CD4-positive, alpha-beta T cell treated with Interleukin-12 subunit alpha and Interleukin-12 subunit beta, for 1 hour (primary cell): ENCODE results near the gene BARHL2.

Source experiments
- DNase-seq: peaks from one replicate; pipeline ENCODE4 v3.0.0-alpha.2; 2020

The BARHL2 gene

DNA sequence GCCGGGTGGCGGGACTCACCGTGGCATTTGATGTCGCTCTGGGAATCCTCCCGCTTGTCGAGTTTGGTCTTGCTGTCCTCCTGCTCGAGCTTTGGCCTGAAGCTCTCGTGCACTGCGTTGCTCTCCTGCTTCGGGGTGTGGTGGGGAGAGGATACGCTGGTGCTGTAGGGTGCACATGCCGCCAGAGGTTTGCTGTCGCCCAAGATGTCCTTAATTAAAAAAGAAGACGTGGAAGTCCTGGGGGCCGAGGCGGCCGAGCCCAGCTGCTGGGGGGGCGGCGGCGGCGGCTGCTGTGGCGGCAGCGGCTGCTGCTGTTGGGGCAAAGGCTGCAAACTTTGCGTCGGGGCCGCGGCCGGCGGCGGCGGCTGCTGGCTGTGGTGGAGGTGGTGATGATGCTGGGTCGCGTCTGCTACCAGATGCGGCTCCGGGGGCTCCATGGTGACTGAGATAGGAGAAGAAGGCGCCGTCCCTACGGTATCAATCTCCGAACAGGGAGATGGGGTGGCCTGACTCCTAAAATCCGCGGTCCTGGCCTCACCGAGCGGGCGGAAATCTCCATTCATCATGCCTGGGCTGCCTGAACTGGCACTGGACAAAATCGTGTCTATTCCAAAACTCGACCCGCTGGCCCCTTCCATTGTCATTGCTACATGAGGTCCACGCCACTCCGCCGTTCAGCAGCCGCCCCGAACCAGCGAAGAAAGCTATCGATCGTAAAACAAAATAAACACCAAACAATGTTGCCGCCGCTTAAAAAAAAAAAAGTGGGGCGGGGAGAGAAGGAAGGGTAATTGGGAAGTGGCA is at the start of gene BARHL2:
Gene BARHL2 (minus strand): TSS at position 751 of the 804 bp plus-strand sequence. CDS start 107 bp downstream, at position 644.
- no peak for DNase-seq

DNA sequence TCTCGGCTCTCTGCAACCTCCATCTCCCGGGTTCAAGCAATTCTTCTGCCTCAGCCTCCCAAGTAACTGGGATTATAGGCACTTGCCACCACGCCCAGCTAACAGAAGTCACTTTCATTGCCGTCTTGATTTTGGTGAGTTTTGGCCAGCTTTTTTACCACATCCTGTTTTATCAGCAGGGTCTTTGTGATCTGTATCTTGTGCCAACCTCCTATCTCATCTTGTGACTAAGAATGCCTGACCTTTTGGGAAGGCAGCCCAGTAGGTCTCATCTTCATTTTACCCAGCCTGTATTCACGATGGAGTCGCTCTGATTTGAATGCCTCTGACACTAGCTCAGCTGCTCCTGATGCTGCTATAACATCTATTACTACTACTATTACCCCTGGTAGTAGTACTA is 46.8 kb upstream of the BARHL2 start:
- DNase-seq: no peak

DNA sequence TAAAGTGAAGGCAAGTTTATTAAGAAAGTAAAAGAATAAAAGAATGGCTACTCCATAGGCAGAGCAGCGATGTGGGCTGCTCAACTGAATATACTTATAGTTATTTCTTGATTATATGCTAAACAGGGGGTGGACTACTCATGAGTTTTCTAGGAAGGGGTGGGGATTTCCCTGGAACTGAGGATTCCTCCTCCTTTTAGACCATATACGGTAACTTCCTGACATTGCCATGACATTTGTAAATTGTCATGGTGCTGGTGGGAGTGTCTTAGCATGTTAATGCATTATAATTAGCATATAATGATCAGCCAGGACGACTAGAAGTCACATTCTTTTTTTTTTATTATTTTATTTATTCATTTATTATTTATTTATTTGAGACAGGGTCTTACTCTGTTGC is 46.4 kb upstream of the BARHL2 start:
- no peak for DNase-seq

DNA sequence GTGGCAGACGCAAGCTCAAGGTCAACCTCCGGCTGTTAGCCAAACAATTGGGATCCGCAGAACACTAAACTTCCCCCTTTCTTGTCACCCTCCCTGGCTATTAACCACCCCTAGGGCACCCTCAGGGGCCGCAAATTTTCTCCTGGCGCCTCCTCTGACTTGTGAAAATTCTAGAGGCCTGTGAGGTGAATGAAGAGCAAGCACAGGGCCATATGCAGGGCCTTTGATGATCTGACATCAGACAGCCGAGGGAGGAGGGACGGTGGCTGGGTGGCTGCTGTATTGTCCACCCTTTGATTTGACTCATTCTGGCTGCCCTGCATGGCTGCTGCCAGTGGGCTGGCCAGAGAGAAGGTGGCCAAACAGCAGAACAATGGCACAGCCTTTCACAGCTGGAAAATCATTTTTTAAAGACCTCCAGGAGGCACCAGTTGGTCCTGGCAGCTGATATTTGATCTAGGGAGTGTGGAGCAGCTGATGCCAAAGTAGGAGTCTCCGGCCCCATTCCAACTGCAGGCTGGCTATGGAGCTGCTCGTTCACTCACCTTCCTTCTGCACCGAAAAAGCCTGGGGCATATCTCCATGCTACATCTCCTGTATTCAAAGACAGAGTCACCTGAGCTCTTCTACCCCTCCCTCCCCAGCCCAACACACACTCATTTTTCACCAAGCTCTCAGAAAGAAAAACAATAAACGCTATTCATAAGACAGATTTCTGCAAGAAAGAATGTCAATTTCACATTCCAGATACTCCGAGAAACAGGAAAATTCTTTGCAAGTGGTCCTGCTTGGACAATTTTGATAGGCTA is 44.9 kb upstream of the BARHL2 start:
- DNase-seq: no peak

DNA sequence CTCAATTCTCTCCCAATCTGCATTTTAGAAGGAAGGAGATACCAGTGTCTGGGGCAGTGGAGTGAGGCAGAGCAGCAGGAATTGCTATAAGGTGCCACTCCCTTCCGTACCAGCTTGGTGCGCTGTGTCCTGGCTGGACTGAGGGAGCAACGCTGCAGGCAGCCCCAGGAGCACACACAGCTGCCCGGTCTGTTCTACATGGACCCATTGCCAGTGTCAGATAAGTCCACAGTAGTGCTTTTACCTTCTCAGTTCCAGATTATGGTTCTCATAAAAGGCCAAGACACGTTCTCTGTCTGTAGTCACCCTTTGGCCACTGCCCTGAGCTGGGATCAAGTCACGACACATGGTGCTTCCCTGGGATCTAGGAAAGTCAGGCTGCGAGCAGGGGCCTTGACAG is 44.1 kb upstream of the BARHL2 start:
- DNase-seq: no peak

DNA sequence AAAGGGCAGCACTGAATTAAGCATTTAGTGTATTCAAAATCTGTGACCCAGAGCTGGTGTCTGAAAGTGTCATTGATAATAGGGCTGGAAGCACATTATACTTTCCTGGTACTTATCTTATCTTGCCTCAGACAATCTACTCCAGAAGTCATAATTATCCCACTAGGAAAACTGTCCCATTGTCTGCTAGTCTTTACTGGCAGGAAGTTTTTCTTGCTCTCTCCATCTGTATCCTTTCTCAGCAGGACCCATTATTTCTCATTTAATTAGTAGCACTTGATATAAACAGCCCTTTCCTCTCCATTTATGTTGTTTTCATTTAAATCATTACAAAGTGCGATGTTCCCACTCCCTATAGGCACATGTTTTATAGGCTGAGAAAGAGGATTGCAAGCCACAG is 36.5 kb upstream of the BARHL2 start:
- DNase-seq: no peak

DNA sequence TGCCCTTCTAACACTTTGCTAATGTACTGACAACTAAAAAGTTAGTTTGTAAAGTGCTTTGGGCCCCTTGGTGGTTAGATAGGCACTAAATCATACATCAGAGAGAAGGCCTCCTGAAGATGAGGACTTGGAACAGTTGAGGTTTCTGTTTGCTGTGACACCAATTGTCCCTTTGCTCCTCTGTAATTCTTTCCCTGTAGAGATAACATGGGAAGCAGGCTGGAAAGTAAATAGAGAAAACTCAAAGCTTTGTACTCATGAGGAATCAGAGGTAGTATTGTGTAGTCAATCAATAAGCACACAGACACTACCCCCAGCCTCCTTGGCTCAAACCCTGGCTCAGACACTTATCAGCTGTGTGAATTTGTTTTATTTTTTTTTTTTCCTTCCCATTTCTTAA is 31.6 kb upstream of the BARHL2 start:
- no peak for DNase-seq

DNA sequence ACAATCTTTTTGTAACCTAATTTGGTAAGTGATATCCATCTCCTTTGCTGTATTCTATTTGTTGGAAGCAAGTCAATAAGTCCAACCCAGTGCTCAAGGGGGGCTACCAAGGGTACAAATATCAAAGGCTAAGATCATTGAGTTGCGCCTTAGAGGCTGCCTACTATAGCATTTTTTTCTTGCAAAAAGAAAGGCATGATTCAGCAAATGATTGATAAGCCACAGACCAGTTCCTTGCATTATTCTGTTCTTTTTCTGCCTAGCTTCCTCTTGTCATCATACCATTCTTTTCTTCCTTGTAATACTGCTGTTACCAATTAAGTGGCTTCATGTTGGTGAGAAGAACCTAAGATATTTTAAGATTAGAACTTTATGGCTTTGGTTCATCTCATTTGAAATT is 29.8 kb upstream of the BARHL2 start:
- DNase-seq: no peak

DNA sequence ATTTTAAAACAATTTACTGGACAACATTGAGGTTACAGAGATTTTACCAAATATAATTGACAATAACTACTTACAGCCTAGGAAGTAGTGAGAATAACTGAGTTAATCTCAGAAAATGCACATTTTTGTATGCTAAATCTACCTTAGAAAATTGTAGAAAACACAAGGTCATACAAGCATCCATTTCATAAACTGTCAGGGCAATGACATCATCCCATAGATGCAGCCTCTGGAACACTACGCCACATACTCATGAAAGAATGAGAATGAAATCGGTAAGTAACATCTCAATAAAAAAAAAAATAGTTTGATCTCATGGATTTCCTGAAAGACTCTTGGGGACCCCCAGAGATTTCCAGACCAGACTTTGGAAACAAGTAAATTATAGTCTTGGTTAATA is 28.9 kb upstream of the BARHL2 start:
- no peak for DNase-seq

DNA sequence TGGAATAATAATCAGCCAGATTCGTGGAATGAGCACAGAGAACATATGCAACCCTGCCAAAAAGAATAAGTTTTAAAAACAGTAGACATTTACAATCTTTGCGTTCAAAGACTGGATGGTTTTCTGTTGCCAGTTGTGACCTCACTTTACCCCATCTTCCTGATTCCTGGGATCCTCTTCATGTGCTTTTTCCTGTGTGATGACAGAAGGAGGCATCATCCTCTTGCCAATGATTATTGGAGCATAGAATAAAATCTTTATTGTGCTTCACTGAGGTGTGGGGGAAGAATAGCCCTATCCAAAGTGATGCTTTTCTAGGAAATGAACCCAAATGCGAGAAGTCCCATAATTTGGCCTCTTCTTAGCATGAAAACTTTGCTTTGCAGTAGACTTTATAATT is 15.0 kb upstream of the BARHL2 start:
- DNase-seq: no peak

DNA sequence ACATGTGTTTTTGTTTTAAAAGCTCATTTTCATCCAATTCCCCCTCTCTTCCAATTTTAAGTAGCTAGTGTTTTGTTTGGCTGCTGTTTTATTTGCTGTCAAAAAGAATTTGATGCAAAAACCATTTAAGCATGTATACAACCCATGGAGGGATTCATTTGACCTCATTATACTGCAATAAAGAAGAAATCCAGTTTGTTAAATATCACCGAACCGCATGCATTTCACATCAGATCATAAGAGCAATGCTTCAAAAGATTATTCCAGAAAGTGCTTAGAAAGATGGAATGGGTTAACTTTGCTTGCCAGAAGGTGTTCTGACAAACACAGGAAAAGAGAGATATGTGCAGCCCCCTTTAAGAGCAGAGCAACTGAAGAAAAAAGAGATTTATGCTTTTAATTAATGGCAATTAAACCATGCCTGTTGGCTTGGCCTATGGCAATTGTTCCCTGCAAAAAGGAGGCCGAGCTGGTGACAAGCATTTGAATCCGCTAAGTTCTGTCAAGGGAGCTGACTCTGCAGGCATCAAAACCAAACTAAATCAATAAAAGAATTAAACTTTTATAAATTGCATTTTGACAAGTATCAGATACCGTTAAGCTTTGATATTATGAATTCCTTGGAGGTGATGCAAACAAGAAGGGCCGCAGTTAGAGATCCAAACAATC is 14.4 kb upstream of the BARHL2 start:
- no peak for DNase-seq

DNA sequence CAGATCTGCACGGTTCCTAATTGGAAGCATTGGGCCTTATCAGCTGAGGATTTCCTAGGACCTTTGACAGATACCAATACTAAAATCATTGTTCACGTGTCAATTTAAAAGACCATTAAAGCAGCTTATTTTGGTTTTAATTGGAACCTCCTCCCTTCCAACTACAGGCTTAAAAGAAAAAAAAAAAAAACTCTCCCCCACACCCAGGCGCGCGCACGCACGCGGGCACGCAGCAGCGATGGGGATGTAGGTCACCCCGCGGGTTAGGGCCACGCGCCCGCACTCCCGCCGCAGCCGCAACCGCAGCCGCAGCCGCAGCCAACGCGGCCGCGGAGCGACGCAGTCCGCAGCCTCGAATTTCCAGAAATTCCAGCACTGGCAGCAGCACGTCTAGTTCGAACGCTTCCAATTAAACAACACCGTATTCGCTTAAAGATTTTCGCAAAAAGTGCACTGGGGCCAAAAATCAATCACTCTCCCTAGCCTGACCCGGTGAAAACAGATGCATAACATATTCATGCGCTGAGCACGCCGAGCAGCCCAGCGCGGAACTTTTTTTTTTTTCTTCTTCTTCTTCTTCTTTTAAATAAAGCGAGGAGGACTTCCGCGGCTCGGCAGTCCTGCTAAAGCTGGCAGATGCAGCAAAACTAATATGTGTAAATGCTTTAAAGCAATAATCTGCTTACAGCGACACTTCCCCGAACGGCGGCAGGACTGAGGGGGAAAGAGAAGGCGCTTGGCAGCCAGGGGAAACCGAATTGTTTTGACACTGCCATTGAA is 13.3 kb upstream of the BARHL2 start:
- no peak for DNase-seq

DNA sequence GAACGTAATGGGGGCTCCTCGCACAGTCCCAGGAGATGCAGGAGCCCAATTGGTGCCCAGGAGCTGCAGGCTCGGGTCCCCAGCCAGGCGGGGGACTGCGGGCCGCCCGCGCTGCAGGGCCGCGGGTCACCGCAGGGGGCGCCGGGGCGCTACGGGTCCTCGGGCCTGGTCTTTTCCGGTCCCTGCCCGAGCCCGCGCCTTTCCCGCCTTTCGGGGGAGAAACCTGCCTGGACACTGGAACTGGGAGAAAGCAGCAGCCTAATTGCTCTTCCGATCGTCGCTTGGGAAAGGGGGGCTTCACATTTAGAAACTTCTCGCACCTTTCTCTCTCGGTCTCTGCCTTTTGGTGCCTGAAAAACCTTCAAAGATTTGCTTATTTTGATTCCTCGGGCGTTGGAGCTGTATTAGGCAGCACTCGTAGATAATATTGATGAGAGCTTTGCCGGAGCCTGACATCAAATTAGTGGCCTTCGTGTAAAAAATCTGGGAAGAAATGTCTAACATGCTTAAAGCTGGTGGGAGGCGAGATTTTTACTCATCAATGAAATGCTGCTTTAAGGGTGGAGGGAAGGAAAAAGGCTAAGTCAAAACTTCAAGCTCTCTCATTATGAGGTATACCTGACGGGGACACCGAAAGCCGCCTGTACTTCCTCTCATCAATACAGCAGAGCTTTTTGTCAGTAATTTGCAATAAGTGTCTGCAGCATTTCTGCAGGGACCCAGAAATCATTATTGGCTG is 12.6 kb upstream of the BARHL2 start:
- DNase-seq: no peak

DNA sequence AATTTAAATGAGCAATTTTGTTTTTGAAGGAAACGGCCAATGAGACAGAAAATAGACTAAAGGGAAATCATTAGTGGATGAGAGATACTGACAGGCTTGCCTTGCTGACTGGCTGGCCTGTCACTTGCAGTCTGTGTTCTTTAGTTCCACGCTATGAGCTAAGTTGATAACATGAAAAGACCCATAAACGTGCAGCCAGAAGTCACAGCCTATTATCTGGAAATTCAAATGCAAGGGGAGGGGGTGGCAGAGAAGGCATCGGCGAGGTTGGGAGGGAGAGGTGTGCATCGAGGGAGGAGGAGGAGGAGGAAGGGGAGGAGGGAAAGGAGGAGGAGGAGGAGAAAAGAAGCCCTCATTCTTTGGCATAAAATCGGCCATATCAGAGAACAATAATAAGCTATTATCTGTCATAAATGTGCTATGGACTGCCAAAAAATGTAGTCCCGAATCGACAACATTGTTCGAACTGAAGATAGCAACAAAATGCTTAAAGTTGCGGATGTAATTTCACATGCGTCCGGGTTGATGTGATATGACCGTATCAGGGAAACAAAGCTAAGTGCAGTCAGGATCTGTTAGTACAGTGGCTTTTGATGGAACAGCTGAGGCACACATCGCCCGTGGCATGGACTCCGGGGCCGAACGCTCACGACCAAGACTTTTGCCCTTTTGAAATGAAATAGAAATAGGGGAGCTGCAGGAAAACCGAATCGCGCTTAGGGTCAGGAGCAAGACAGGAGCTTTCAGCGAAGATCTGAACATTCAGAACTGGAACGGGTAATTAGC is 11.6 kb upstream of the BARHL2 start:
- DNase-seq: no peak

DNA sequence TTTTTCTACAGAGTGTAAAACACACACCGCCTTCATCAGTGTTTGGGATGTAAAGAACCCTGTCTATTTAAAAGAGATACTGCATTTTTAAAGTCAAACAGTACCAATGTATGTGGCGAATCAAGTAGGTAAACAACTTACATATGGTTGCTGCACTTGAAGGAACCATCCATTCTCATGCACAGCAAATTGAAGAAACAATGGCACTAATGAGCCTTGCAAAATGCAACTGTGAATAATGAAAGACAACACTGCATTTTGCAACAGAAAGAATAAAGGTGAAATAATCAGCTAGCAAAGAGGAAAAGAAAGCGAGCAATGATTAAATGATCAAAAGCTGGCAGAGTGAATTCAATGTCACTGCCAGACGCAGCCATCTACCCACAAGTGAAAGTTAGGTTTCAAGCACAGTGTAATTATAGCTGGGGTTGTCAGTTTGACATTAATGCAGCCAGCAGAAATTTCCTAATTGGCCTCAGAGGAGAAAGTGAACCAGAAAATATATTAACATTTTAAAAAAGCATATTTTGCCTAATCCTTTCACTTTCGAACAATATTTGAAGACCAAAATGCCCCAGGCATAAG is 10.9 kb upstream of the BARHL2 start:
- no peak for DNase-seq

DNA sequence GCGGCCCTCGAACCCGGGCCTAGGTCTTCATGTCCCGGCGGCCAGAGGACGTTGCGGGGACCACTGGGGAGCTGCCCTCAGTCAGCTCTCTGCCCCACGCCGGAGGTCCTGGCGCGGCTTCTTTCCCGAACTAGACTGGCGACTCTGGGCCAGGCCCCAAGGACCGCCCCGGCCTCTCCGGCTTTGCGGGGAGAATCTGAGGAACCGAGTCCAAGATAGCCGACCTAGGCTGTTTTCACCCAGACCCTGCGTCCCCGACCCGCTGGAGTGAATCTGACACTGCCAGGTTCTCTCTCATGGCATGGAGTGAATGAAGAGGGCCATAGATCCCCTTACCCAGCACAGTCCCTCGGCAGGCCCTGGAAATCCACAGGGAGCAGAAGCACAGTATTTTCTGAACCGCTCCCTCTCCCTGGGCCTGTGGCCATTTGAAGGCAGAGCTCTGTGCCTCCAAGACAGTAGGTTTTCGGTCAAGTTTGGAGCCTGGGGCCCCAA is 9.9 kb upstream of the BARHL2 start:
- no peak for DNase-seq

DNA sequence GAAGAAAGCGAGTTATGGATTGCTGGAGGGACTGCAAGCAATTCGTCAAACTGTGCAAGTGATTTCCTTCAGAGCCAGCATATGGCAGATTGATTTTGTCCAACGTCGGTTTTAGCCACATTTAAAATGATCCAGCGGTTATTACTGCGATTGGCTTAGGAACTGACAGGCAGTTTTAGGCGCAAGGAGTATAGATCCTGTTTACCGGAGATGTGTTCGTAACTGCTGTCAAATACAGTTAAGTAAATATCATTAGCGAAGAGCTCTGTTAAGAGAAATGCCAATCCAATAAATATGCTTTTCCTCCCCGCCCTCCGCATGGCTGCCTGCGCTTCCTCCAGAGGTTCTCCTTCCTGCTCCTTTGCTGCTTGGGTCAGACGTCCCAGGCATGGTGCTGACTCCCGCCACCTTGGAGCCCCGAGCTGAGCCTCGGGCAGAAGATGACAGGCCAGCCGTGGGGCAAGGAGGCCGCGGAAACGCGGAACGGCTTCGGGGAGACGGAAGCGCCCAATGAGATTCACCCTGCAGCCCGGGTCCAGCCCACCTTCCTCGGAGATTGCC is 9.4 kb upstream of the BARHL2 start:
- no peak for DNase-seq

DNA sequence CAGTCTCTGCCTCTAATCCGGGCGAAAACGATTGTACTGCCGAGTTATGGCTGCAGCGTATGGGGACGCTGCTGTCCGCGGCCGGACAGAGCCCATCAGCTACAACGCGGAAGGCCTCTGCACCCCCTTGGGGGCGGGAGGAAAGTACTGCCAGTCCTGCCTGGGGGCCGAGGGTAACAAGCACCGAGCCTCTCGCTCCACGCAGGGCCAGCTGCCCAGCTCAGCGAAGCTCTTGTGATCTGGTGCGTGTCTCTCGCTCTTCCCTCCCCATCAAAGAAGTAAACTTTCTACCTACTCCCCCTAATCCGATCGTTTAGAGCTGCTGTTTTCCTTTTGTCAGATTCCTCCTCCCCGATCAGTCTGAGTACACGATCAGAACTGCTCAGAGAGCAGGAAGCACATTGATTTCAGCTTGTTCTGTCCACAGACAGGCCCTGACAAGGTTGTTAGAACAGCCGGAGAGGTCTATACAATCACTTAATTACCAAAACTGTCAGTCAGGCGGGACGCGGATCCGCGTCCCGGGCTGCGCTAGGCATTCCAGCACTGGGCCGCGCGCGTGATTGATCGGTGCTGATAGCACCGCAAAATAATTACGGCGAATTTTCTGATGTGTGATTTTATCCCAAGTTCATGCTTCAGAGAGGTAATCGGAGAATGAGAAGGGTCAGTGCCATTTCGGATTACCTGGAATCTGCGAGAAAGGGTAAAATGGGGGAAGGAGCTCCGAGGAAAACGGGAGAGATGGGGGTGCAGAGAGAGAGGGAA is 8.7 kb upstream of the BARHL2 start:
- no peak for DNase-seq

DNA sequence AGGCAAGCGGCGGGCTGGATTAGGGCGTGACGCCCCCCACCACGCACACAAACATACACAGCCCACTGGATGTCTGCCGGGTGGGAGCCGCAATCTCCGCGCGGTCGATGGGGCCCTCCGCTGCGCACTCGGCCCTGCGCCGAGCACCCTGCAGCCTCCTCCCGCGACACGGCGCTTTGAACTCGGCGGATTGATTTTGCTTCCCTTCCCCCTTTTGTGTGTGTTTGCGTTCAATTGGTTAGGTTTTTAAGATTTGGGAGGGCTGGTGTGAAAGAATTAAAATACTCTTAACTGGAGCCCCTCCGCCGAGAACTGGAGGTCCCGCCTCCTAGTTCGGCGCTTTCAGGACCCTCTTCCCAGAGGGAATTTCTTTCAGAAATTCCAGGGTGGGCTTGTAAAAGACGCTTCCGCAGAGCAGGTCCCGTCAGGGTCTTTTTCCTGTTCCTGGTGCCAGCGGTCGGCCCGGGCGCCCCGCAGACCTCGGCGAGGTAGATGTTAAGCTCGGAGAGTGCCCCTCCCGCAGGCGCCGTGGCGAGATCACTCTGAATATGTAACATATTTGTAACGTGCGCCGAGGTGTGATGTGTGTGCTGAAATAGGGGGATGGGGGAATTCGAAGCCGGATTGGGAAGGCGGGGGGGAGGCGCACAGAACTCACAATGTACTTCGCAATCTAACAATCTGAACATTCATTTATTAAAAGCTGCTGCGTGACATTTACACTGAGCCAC is 8.0 kb upstream of the BARHL2 start:
- no peak for DNase-seq
